ENCODE data around the gene KIF6. TPM values are rescaled to one million over a fixed set of nuclear protein-coding genes. Genes with fewer than 3 reads are reported as not detected.

The KIF6 gene
- total and polyA plus RNA-seq, 2 donors (not counting 1 experiment from before 2014, with no cell fraction given) = not detected

DNA sequence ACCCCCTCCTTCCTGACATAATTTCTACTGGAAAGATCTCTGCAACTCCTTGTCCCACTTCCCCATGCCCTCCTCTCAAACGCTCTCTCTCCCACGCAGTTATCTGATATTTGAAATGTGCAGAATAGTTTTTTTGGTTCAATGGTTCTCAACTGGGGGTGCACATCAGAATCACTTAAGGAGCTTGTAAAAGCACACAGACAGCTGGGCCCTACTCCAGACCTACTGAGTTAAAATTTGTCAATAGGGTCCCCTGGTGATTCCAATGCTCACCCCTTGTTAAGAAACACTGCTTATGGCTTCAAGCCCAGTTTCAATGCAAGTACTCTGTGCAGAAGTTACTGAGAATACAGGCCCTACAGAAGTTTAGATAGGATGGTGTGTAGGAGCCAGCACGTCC is 357.5 kb downstream of the KIF6 start:
- Histone ChIP-seq H3K36me3 (replicated peaks in 1 of 2; ENCODE audit: control extremely low read depth in 1 of 2, control insufficient read depth in 1 of 2, extremely low read depth in 1 of 2, insufficient read depth in 2 of 2, low read length in 1 of 2) (no peaks in the 10 kb centered on the region), H3K9me3 (ENCODE audit: control extremely low read depth in 1 of 3, control insufficient read depth in 2 of 3, insufficient read depth in 1 of 3, low read length in 2 of 3) (no peaks in the 10 kb centered on the region), H3K4me2 (replicated peaks; ENCODE audit: low read depth, low read length, poor library complexity, severe bottlenecking) (no peak overlapping the region), H3K27me3 (replicated peaks in 1 of 4; ENCODE audit: control extremely low read depth in 1 of 4, control insufficient read depth in 3 of 4, insufficient read depth in 4 of 4, low read length in 3 of 4) (peaks cover 0 to 10% (median 0%) of the 10 kb centered on the region in 4 experiments), H3K9ac (ENCODE audit: low read length) (no peak overlapping the region), H4K20me1 (ENCODE audit: control insufficient read depth, insufficient read depth, low read length, poor library complexity, severe bottlenecking) (no peaks in the 10 kb centered on the region), H3K79me2 (ENCODE audit: control insufficient read depth, insufficient read depth, low read length) (no peaks in the 10 kb centered on the region), H3K4me3 (ENCODE audit: control extremely low read depth in 1 of 5, extremely low read depth in 1 of 5, insufficient read depth in 1 of 5, low read depth in 2 of 5, low read length in 4 of 5) (no peak overlapping the region), H3K27ac (ENCODE audit: low read length in 2 of 2) (no peak overlapping the region), H2AFZ (ENCODE audit: insufficient read depth, low read depth, low read length, poor library complexity, severe bottlenecking) (no peak overlapping the region), H3K4me1 (ENCODE audit: control insufficient read depth in 2 of 2, insufficient read depth in 2 of 2, low read length in 2 of 2) (no peaks in the 10 kb centered on the region)
- no peak overlapping the region for H3K27ac Mint-ChIP-seq
- WGBS (ENCODE audit: insufficient coverage) = no CpG with 5 or more reads among the region's 3 CpGs
- intact Hi-C loops (cut with micrococcal nuclease) = no loop called here
- TF ChIP-seq EZH2 (IDR thresholded peaks at IDR 0.05; ENCODE audit: borderline replicate concordance, insufficient read depth, low read depth, low read length, poor library complexity, severe bottlenecking) = no peak
- no peak for TF ChIP-seq CTCF (IDR thresholded peaks at IDR 0.05)
- no peak for ATAC-seq (ENCODE audit: low read depth)
- ChIA-PET POLR2A (no interaction called here), CTCF (interaction anchor here (1.6 kb wide), 1 partner anchor 9 kb away, joined by 4 read pairs; no protein-coding TSS in a partner anchor)
- H3K4me3 Mint-ChIP-seq = no peak overlapping the region
- H3K27me3 Mint-ChIP-seq = peaks cover 15% of the 10 kb centered on the region
- no peak for DNase-seq
- no peaks in the 10 kb centered on the region for H3K4me1 Mint-ChIP-seq
- no peaks in the 10 kb centered on the region for H3K9me3 Mint-ChIP-seq (ENCODE audit: insufficient read depth)

DNA sequence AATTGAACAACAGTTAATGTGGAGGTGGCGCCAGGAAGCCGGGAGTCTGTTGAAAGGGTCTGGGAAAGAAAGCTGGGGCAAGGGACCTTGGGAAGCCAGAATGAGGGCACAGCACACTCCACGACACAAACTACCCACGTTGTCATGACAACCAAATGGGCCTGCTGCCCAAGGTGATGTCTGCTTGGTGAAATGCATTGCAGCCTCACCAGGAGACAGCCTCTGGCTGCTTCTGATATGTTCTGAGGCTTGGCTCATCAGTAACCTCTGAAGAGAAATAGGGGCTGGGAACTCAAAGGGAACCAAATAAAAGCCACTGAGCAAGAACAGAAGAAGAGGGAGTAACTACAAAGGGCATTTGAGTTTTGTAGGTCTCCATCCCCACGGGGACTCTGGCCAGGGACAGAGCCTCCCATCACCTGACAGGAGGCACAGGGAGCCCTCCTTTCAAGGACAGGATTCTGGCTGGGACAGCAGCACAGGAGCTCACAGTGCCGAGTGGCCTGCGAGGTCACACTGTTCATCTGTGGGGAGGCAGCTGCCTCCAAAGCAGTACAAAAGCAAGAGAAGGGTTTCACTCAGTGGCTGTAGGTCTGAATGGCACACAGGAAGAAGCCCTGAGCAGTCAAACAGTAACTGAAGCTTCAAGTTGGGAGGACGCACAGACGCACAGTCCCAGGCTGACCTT is 358.1 kb downstream of the KIF6 start:
- TF ChIP-seq EZH2 (IDR thresholded peaks at IDR 0.05; ENCODE audit: borderline replicate concordance, insufficient read depth, low read depth, low read length, poor library complexity, severe bottlenecking) (no peak), CTCF (IDR thresholded peaks at IDR 0.05) (no peak)
- Histone ChIP-seq H3K36me3 (replicated peaks in 1 of 2; ENCODE audit: control extremely low read depth in 1 of 2, control insufficient read depth in 1 of 2, extremely low read depth in 1 of 2, insufficient read depth in 2 of 2, low read length in 1 of 2) (no peaks in the 10 kb centered on the region), H3K4me2 (replicated peaks; ENCODE audit: low read depth, low read length, poor library complexity, severe bottlenecking) (no peak overlapping the region), H3K27me3 (replicated peaks in 1 of 4; ENCODE audit: control extremely low read depth in 1 of 4, control insufficient read depth in 3 of 4, insufficient read depth in 4 of 4, low read length in 3 of 4) (peaks cover 0 to 10% (median 0%) of the 10 kb centered on the region in 4 experiments), H3K4me3 (ENCODE audit: control extremely low read depth in 1 of 5, extremely low read depth in 1 of 5, insufficient read depth in 1 of 5, low read depth in 2 of 5, low read length in 4 of 5) (no peak overlapping the region), H3K4me1 (ENCODE audit: control insufficient read depth in 2 of 2, insufficient read depth in 2 of 2, low read length in 2 of 2) (no peaks in the 10 kb centered on the region), H3K79me2 (ENCODE audit: control insufficient read depth, insufficient read depth, low read length) (no peaks in the 10 kb centered on the region), H3K9me3 (ENCODE audit: control extremely low read depth in 1 of 3, control insufficient read depth in 2 of 3, insufficient read depth in 1 of 3, low read length in 2 of 3) (no peaks in the 10 kb centered on the region), H3K9ac (ENCODE audit: low read length) (no peak overlapping the region), H3K27ac (ENCODE audit: low read length in 2 of 2) (no peak overlapping the region), H4K20me1 (ENCODE audit: control insufficient read depth, insufficient read depth, low read length, poor library complexity, severe bottlenecking) (no peaks in the 10 kb centered on the region), H2AFZ (ENCODE audit: insufficient read depth, low read depth, low read length, poor library complexity, severe bottlenecking) (no peak overlapping the region)
- ATAC-seq (ENCODE audit: low read depth) (no peak), DNase-seq (no peak)
- ChIA-PET POLR2A (no interaction called here), CTCF (no interaction called here)
- Mint-ChIP-seq H3K4me1 (no peaks in the 10 kb centered on the region), H3K9me3 (ENCODE audit: insufficient read depth) (no peaks in the 10 kb centered on the region), H3K4me3 (no peak overlapping the region), H3K27me3 (peaks cover 15% of the 10 kb centered on the region), H3K27ac (no peak overlapping the region)
- intact Hi-C loops (cut with micrococcal nuclease) = no loop called here
- 86% methylated on average over 7 of the region's 9 CpGs for WGBS (ENCODE audit: insufficient coverage)

All from B cell (primary cell).